ENCODE measurements around the gene SMPX.

SMPX gene

GRCh38 chrX:21744060-21744459 is 13.9 kb downstream of the SMPX start:
- no peak for DNase-seq (ENCODE audit: low spot score)

- DNase-seq (ENCODE audit: low spot score) = no peak
Observed at GRCh38 chrX:21741869-21742701, 15.8 kb downstream of the SMPX start.

- no peak for DNase-seq (ENCODE audit: low spot score)
Observed at GRCh38 chrX:21741364-21741763, 16.6 kb downstream of the SMPX start.

DNA sequence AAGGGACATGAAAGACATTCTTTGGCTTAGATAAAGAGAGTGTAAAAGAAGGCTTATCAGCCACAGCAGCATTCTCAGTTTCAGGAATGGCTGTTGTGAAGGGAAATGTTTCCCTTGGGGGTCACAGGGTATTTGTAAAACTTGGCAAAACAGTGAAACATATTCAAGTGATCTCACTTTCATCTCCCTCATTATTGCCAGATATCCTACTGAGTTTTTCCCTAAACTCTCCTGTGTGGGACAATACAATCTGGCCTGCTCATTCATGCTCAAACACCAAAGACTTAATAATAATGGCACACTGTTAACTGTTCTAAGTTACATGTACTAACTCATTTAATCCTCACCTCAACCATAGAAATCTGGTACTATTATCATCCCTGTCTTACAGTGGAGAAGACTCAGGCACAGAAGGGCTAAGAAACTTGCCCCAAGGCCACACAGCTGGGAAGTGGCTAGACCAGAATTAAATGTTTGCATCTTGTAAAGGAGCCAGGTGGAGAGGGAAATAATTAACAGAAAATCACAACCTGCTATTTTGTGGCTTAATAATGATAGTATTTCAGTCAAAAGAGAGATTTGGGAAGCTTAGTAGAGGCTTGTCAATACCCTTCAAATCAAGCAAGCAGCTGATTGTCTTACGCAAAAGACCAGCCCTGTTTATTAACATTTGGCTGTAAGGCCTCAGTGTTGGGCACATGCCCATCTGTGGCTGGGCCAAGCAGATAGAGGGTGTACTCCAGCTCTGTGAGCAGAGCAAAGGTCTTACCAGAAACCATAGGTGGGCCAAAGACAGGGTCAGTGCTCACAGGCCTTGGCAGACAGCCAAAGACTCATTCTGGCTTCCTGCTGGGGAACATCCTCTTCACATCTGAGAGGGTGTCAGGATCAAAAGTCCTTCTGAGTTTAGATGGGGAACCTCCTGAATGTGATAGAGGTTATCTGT is 17.3 kb downstream of the SMPX start:
- DNase-seq (ENCODE audit: low spot score) = no peak

- DNase-seq (ENCODE audit: low spot score) = no peak
Observed at GRCh38 chrX:21738950-21739287, 19.0 kb downstream of the SMPX start.

- no peak for DNase-seq (ENCODE audit: low spot score)
Observed at GRCh38 chrX:21738210-21738949, 19.5 kb downstream of the SMPX start.

GRCh38 chrX:21735768-21736127 is 22.2 kb downstream of the SMPX start:
- DNase-seq (ENCODE audit: low spot score) = no peak

- no peak for DNase-seq (ENCODE audit: low spot score)
Observed at GRCh38 chrX:21735038-21735767, 22.7 kb downstream of the SMPX start.

DNA sequence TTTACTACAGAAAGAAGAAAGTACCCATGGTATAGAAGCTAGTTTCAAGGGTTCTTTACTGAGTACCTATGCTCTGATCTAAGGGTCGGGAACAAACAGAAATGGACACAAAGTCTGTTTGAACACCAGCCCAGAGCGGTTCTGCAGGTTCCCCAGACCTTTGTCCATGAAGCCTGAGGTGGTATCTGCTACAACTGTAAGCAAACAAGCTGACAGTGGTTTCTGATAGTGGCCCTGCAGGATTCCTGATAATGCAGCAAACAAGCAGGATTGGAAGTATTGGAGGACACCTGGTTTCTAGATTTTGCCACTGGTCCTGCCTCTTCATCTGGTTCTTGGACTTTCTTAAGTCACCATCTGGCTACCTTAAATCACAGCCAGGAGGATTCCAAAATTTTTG is 23.7 kb downstream of the SMPX start:
- DNase-seq (ENCODE audit: low spot score) = no peak

GRCh38 chrX:21733705-21734104 is 24.2 kb downstream of the SMPX start:
- DNase-seq (ENCODE audit: low spot score) = no peak

- DNase-seq (ENCODE audit: low spot score) = no peak
Observed at GRCh38 chrX:21730026-21730425, 27.9 kb downstream of the SMPX start.

GRCh38 chrX:21728276-21728968 is 29.5 kb downstream of the SMPX start:
- no peak for DNase-seq (ENCODE audit: low spot score)

DNA sequence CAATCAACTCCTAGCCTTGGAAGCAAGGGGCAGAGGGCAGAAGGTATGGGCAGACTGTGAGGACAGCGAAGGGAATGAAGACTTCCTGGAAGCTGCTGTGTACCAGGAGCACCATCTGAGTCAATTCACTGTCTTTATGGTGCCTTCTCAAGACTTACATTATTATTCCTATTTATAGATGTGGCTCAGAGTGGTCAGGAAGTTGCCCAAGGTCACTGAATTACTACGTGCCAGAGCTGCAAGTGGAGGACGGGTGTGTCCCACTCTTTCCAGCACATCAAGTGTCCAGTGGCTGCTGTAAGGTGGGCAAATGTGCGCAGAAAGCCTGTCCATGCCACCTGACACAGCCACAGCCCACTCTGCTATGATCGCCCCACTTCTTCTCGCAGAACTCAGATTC is 32.0 kb downstream of the SMPX start:
- DNase-seq (ENCODE audit: low spot score) = no peak

DNA sequence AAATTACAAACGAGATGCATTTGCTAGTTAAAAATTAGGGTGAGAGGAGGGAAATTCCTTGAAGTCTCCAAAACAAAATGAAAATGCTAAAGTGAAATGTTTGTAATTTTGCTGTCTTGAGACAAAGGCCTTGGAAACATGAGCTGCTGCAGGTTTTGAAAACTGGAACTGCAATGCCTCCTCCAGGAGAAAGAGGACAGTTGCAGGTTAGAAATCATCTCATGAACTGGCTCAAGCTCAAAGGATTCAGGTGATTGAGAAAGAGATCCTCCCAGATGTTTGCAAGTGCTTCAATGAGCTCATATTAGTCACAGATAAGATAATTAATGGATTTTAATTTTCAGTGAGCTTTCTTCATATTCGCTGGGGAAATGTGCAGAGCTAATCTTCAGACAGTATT is 32.4 kb downstream of the SMPX start:
- no peak for DNase-seq (ENCODE audit: low spot score)

- DNase-seq (ENCODE audit: low spot score) = no peak
Observed at GRCh38 chrX:21723814-21724213, 34.1 kb downstream of the SMPX start.

- no peak for DNase-seq (ENCODE audit: low spot score)
Observed at GRCh38 chrX:21723084-21723483, 34.8 kb downstream of the SMPX start.

- no peak for DNase-seq (ENCODE audit: low spot score)
Observed at GRCh38 chrX:21721195-21721594, 36.7 kb downstream of the SMPX start.

GRCh38 chrX:21718575-21718974 is 39.3 kb downstream of the SMPX start:
- no peak for DNase-seq (ENCODE audit: low spot score)

DNA sequence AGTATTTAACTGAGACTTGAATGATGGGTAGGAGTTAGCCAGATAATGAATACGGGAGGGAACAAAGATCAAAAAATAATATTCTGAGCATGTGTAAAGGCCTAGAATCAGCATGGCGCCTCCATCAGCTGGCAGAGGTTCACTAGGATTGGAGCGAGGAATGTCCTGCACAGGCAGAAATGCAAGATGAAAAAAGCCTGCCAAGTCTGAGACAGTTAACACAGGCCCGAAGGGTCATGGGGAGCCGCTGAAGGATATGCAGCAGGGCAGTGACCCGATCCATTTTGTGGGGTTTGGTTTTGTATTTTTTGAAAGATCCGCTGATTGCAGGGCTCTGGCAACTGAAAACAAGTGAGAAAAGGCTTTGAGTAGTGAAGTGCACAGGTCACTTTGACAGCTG is 40.1 kb downstream of the SMPX start:
- DNase-seq (ENCODE audit: low spot score) = no peak

DNA sequence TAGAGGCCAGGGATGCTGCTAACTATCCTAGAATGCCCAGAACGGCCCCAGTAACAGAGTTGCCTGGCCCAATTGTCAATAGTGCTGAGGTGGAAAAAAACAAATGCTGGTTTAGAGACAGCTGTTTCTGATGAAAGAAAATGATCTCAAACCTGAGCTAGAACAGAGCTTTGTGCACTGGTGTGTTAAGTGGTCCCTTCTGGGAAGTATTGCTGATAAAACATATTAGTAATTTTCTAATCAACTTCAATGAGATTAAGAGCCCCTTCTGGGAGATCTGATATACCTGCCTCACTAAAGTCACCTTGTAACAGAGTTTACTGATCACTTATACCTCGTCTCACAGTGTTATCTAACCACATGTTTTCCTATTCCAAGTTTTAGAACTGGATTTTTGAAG is 42.1 kb downstream of the SMPX start:
- no peak for DNase-seq (ENCODE audit: low spot score)

- DNase-seq (ENCODE audit: low spot score) = no peak
Observed at GRCh38 chrX:21715337-21715736, 42.6 kb downstream of the SMPX start.
